GM21381 (cell line): ENCODE results near the gene NELL1.

Experiments used
- ATAC-seq: cut with Tn5 transposase; IDR thresholded peaks from one replicate; pipeline ENCODE4 v1.9.1; 2021; ENCODE audit warnings: mild to moderate bottlenecking, moderate library complexity; ENCODE audit not compliant: unreplicated experiment

The NELL1 gene

DNA sequence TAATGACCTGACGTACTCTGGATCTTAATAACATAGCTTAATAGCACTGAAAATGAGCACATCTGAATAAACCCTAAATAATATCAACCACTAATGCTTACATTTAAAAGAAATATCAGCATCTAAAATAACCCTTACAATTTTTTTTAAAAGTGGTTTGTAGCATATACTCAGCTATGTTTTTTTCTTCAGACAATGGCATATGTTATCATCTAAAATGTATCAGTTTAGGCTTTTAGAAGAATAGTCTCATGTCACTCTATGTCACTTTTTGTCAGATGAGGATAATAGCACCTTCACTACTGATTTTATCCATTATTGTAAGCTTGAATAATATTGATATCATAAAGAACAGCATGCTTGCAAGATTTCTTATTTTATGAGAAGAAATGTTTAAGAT is 868.6 kb downstream of the NELL1 start:
- ATAC-seq, result no peak

DNA sequence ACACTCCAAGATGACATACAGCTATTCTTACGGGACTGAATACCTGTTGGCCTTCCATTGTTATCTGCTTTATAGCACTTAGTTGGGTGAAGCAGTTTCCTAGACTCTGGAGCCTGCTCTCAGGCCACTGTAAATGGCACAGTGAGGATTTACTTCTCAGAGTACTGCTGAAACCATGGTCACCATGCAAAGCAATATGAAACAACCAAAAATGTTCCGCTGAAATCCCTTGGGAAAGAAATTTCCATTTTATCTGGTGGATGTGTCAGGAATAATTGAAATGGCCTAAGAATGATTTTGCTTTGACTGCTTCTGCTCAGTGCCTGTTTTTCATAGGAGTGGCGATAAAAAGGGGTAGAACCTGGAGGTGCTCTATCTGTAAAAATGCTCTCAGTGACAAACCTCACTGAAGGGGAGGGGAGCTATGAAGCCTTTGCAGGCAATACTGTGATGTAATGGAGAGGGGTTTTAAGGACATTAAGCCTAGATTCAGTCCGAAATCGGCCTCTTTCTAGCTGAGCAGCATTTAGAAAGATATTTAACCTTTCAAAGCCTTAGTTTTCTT is 871.9 kb downstream of the NELL1 start:
- no peak for ATAC-seq

DNA sequence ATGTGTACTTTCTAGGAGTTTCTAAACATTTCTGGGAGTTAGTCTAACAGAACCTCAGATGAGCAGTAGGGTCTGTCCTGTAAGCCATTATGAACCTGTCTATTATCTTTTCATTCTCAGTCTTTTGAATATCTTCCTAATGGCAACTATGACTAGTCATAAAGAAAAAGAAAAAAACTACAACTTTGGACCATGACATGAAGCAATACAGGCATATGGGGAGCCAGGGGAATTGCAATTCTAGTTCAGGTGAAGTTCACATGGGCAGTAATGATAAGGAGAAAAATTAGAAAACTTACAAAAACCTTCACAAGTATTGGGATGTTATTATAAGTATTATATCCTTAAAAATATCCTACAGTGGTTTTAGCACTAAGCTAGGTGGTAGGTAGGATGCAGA is 874.5 kb downstream of the NELL1 start:
- no peak for ATAC-seq

DNA sequence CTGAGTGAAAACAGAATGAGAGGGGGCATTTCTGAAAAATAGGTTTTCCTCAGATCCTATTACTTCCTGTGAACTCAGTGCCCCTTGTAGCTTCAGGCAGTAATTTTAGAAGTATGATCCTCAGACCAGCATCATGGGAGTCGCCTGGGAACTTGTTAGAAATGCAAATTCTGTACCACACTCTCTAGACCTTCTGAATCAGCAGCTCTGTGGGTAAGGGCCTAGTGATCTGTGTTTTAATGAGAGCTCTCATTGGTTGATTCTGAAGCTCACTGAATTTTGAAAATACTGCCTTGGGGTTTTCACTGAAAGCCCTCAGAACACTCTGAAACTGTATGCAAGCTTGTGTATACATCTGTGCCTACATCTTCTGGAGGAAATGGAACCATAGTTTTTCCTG is 876.3 kb downstream of the NELL1 start:
- no peak for ATAC-seq

DNA sequence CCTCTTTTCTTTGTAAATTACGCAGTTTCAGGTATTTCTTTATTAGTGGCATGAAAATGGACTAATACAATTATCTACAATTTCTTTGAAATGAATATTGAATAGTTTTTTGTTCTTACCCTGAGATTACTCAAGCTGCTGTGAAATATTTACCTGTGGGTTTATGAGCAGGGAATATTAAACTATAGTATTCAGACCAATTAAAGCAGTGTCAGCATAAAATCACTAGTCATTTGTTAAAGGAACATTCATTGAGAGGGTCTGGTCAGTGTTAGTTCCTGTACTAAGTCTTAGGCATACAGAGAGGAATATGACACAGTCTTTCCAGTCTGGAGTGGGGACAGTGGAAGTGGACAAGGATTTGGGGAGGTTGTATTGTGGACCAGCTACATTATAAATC is 877.3 kb downstream of the NELL1 start:
- ATAC-seq, result no peak

DNA sequence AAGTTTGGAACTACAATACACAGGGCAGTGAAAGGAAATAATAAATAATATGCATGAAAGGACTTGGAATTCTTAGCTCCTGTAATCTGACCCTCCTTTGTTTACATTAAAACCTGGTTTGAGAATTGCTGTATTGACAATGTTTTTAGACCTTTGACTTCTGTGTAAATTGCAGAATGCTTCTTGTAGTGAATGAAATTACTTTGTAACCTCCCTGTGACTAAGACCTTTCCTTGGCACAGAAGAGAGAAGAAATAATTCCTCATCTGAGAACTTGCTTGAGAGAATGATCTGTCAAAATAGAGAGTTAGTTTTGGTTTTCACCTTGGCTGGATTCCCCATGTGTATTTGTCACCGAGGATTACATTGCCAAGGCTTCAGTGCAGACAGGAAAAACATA is 883.5 kb downstream of the NELL1 start:
- ATAC-seq, result no peak

DNA sequence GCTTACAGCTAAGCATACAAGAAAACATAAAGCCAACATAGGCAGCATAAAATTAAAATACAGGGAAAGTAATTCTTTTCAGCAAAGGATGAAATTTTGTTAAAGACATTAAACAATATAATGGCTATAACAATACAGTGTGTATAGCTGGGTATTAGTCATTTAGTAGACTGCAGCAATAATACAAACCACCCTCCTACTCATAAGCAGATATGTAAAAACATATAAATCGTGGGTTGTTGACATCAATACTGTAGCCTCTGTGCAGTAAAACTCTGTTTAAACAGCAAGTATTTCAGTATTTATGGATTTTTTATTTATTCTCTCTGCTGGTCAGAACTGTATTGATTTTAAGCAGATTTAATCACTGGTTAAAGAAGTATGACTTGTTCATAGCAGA is 884.4 kb downstream of the NELL1 start:
- ATAC-seq, result no peak

DNA sequence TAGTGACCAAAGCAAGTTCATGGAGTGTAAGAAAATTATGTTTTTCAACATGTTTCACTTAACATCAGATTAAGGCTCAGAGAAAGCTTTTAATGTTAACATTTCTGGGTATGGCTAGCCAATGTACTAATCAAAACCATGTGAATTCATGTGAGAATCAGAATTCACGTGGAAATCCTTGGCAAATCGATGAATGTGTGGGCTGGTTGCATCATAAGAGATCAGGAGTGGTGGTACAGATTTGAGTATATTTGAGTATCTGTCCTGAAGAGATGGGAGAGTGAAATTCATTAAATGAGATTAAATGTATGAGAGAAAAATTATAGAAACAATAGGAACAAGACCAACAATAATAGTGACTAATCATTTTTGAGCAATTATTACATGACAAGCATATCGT is 884.9 kb downstream of the NELL1 start:
- no peak for ATAC-seq

DNA sequence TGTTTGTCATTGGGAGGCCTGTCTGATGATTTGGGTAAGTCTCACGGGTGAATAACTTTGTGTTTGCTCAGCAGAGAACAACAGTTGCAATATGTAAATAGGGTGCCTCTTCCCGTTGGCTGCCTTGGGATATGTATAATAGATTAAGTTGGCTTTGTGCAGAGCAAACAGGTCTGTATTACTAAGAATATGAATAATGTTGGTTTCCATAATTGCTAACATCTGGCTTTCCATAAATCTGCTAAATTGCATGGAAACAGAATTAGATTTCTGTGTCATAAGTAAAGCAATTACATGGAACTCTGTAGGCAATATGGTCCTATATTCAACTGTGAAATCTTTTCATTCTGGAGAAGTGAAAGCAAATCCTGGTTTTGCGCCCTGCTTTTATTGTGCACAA is 887.5 kb downstream of the NELL1 start:
- no peak for ATAC-seq

DNA sequence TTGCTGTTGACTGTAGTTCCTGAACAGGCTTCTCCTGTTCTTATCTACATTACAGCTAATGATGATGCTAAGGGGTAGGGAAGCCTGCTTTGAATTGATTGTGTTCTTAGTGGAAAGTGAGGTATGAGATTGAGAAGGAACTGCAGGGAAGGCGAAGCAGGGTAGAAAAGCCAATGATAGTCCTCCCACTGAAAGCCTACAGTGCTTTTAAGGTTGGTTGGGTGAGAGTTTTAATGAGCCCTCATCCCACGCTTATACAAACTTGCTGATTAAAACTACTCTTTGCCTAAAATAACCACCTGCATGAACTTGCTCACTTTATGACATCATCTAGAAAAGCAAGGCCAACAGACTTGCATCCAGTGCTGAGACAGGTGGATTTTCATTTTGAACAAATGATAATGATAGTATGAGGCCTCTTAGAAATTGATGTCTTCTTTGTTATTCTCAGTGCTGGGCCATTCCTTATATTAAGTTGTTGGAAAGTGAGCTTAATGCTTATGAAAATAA is 891.1 kb downstream of the NELL1 start:
- ATAC-seq, result no peak

DNA sequence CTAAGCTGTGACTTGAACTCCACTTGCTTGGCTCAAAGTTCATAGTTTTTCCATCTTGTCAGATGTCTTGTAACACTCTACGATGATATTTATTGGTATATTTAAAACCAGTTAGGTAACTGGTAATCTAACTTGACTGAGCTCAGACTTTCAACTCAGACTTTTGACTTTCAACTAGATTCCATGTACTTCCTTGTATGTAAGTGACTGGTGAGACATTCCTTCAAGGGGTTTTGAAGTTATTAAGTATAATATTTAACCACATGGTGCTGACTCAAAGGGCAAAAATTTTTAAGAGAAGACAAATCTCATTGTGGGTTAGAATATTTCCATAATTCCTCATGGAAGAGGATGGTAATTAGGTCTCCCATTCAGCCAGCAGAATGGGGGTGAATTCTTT is 892.2 kb downstream of the NELL1 start:
- no peak for ATAC-seq

DNA sequence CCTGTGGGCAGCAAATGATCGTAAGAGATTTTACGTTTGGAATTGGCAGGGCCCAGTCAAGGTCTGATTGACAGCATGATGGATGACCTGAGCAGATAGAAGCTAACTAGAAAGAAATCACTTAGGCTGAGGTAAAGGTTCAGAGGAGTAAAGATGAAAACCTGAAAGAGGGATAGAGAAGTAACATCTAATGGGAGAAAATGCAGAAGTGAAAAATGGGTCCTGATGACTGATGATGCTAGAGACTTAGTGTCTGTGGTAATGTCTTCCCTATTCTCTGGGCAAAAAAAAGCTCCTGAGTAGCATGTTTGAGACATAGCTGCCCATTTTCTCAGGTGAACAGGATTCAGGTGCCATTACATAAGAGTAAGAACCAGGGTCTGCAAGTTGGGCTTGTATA is 894.7 kb downstream of the NELL1 start:
- ATAC-seq, result no peak

DNA sequence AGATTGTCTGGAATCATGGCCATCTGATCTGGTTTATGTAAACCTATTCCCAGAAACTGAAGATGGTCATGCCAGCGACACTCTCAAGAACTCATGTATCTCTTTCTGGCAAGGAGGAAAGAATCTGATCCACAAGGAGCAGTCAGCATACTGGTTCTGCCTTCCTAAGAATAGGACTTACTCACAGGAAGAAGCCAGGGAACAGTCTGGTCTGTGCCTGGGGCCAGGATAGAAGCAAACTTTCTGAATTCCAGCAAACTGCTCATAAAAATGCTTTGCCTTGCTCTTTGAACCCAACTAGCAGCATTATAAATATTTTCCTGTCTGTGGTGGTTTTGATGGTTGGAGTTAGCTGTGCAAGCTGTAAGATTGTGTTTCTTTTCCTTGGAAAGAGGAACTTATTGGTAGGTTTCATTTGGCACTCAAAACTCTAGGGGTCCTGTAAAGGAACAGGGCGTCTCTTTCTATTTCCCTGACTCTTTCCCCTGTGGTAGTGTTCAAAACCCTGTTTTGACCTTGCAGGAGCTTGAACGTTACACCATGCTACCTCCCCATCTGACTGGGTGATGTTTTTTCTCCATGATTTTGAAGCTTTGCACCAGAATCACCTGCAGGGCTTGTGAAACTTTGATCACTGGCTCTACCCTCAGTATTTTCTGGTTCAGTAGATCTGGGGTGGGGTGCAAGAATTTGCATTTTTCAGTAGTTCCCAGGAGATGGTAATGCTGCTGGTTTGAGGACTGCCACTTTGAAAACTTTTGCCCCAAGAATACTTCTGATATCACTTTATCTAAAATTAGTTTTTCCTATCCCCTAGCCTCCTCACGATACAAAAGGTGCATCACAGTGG is 895.7 kb downstream of the NELL1 start:
- ATAC-seq, result no peak

DNA sequence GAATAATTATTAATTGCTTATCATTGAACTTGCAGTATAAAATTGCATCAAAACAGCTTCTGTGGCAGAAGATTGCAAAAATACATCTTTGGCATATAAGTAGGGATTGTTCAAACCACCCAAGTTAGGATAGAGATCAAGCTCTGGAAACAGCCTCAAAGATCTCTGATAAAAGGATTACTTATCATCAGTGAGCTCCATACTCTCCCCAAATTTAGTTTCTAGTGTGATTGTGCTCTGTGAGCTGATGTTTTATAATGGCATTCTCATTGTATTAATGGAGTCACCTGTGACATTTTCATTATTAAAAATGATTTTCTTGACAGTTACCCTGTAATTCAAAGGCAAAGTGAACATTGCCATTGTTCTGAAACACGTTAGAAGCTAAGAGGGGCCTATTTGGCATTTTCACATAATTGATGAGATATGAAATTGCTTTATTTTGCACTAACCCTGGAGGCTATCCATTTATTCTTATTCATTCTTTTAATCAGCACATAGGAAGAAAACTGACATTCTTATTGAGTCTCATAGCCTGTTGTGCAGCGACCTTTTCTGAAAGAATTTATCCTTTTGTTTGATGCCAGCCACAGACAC is 897.2 kb downstream of the NELL1 start:
- no peak for ATAC-seq

DNA sequence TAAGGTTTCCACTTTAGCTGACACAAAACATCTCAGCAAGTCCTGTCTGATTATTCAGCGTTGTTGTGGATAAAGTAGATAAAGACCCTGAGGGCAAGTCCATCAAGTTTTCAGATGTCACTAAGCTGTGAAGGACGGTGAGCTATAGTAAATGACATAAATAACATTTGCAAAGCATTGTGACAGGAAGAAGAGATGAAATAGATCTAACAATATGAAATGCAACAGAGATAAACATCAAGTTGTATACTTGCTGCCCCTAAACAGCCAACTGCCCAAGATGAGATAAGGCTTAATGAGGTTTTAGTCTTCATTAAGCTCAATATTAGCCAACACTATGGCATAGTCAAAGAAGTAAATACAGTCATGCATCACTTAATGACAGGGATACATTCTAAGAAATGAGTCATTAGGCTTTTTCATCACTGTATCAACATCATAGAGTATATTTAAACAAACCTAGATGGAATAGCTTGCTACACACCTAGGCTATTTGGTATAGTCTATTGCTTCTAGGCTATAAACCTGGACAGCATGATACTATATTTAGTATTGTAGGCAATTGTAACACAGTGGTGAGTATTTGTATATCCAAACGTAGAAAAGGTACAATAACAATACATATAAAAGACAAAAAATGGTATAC is 898.4 kb downstream of the NELL1 start:
- ATAC-seq, result no peak

DNA sequence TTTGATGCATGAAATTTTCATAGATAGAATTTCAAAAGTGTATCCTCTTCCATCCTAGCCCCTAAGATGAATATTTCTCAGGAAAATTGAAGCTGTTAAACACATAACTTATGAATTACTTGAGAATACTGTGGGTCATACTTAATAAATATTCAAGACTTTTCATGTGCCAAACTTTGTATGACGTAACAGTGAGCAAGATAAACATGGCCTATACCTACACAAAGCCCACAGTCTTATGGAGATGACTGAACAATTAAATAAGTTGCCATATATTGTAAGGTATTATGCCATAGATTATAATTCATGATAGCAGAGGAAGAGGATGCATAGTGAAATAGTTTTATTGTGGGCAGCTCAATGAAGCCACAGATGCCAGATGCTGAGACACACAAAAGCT is 902.8 kb downstream of the NELL1 start:
- ATAC-seq, result no peak

DNA sequence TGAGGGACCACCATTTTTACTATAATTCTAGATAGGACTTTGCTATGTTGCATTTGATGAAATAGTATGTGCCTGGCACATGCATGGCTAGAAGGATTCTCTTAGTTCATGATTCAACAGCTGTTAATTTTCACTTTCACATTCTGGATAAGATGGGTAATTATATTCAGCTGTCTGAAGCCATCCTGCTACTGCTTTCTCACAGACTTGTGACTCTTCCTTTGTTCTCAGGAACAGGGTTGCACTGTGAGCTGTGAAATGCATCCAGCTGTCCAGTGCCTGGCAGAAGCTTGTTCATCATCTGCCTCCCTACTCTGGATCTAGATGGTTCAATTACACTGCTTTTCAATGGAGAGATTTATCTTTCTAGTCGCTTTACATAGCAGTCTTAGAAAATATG is 913.4 kb downstream of the NELL1 start:
- ATAC-seq, result no peak

DNA sequence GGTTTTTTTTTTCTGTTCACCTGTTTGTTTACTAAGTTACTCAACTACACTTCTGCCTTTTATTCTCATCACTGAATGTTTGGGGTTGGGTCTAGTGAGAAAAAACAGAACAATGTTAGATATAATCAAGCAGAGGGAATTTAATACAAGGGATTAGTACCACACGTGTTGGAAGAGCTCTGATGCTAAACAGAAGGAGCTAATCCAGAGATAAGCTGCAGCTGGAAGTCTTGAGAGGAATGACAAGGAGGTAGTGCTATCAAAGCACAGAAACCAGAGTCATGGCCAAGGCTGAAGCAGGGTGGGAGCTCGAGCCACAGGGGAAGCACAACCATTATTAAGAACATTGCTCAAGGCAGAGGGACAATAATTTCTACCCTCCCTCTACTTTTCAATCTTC is 919.4 kb downstream of the NELL1 start:
- no peak for ATAC-seq

DNA sequence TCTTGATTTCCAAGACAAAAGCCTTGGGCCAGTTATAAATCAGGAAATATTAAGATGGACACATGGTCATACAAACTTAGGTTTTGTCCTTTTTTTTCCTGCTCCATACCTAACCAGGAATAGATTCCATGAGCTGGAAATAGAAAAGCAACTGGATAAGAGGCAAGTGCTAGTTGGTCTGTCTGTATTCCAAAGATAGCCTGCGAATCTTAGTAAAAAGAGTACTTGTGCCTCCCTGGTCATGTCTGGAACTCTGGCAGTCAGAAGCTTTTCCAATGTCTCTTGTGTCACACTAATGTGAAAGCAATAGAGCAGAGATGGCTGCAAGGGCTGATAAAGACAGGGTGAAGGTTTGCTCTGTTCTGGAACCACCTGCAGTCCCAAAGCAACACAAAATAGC is 933.3 kb downstream of the NELL1 start:
- no peak for ATAC-seq

DNA sequence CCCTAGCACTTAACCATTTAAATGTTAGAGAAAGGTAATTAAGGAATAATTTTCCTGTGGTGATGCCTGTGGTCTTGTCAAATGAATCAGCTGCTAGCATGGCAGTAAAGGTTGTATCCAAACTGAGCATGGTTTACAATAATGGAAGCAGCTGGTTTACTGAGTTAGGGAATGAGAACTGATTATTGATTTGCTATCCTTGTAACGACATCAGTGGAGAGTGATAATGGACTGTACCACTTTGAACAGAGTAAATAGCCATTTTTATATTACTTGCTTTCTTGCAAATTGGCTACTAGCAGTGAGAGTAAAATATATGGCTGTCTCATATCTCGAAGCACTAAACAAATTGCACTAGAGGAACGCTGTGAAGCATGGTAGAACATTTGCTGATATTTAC is 934.5 kb downstream of the NELL1 start:
- no peak for ATAC-seq

DNA sequence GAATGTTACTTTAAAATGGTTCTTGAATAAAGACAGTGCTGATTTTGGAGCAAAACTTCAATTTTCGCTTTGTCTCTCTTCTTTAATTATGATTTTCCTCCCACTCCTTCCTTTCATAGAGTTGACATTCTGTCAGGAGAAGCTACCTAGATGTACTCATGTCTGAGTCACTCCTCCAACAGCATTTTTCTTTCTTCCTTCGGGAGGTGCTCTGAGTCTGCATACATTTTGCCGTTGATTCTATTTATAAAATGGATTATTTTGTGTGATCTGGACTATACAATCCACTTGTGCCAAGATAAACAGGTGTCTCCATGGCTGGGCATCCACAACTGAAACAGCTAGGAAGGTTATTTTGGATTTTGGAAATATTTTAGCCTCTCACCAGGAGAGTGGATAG is 935.2 kb downstream of the NELL1 start:
- ATAC-seq, result no peak

DNA sequence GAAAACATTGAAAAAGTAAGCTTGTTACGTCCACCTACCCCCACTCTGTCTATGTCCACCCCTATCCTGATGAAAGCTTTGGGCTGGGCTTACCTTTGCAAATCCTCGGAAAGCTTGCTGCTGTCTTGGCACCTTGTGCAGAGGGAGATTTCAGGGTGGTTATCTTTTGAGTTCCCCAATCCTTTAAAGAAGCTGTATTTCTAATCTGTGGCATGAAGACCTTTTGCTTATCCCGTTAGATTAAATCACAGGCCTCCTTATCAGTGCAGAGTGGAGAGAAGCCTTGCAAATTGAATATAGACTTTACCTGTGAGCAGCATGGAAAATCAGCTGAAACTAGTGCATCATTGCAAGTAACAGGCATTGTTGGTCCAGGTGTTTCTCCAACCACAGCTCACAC is 942.9 kb downstream of the NELL1 start:
- ATAC-seq, result no peak
